ENCODE measurements around the gene MICALL1. TPM values are rescaled to one million over a fixed set of nuclear protein-coding genes. Genes with fewer than 3 reads are reported as not detected.

The MICALL1 gene
- total RNA-seq, 1 donor from 2014 or later = 115 TPM

GRCh38 chr22:37927637-37927936 lies 21.5 kb downstream of the MICALL1 start:
- peaks cover 8% of the 10 kb centered on the region for H3K36me3 ChIP-seq (ENCODE audit: control insufficient read depth, insufficient read depth, low read length)
- TF ChIP-seq, protein P1, sequence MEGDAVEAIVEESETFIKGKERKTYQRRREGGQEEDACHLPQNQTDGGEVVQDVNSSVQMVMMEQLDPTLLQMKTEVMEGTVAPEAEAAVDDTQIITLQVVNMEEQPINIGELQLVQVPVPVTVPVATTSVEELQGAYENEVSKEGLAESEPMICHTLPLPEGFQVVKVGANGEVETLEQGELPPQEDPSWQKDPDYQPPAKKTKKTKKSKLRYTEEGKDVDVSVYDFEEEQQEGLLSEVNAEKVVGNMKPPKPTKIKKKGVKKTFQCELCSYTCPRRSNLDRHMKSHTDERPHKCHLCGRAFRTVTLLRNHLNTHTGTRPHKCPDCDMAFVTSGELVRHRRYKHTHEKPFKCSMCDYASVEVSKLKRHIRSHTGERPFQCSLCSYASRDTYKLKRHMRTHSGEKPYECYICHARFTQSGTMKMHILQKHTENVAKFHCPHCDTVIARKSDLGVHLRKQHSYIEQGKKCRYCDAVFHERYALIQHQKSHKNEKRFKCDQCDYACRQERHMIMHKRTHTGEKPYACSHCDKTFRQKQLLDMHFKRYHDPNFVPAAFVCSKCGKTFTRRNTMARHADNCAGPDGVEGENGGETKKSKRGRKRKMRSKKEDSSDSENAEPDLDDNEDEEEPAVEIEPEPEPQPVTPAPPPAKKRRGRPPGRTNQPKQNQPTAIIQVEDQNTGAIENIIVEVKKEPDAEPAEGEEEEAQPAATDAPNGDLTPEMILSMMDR (IDR thresholded peaks at IDR 0.05; ENCODE audit: insufficient read depth, low read length, poor library complexity, severe bottlenecking) = no peak
- DNase-seq (ENCODE audit: low read depth) = no peak
- H3K27me3 ChIP-seq (ENCODE audit: control insufficient read depth, insufficient read depth, low read length) = no peaks in the 10 kb centered on the region
- H3K4me3 ChIP-seq (ENCODE audit: low read depth, low read length) = no peak overlapping the region

- H3K36me3 ChIP-seq (ENCODE audit: control insufficient read depth, insufficient read depth, low read length) = peaks cover 7% of the 10 kb centered on the region
- no peak for DNase-seq (ENCODE audit: low read depth)
- no peak overlapping the region for H3K4me3 ChIP-seq (ENCODE audit: low read depth, low read length)
- TF ChIP-seq, protein P1 (IDR thresholded peaks at IDR 0.05; ENCODE audit: insufficient read depth, low read length, poor library complexity, severe bottlenecking) = no peak
- H3K27me3 ChIP-seq (ENCODE audit: control insufficient read depth, insufficient read depth, low read length) = no peaks in the 10 kb centered on the region
Observed at GRCh38 chr22:37929390-37929789, 23.3 kb downstream of the MICALL1 start.

DNA sequence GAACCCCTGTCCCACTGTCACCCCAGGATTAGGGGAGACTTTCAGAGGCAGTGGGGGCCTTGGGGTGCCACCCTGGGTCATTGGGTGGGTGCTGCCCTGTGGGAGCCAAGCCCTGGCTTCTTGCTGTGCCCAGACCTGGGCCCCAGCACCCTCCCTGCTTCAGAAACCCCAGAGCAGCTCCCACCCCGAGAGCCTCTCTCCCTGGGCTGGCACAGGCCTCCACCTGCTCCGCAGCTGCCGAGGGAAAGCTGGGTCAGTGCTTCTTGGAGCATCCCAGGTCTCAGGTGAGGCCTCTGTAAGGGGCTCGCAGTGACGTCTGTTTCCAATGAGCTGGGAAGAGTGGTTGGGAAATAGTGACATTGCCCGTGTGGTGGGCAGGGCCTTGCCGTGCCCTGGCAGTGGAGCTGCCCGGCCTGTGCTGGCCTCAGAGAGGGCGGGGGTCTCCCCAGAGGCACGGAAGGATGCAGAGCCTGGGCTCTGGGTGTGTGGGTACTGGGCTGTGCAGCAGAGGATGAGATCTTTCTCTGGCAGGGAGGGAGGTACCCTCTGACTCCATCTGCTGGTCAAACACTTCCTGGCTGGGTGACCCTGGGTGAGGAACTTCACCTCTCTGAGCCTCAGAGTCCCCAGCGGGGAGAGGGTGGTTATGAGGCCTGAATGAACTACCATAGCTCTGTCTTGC lies 24.3 kb downstream of the MICALL1 start:
- TF ChIP-seq, protein P1 (IDR thresholded peaks at IDR 0.05; ENCODE audit: insufficient read depth, low read length, poor library complexity, severe bottlenecking) = peak; percentile 57
- H3K36me3 ChIP-seq (ENCODE audit: control insufficient read depth, insufficient read depth, low read length) = peaks cover 7% of the 10 kb centered on the region
- no peak for DNase-seq (ENCODE audit: low read depth)

GRCh38 chr22:37930952-37931440 lies 24.9 kb downstream of the MICALL1 start:
- no peaks in the 10 kb centered on the region for H3K27me3 ChIP-seq (ENCODE audit: control insufficient read depth, insufficient read depth, low read length)
- H3K36me3 ChIP-seq (ENCODE audit: control insufficient read depth, insufficient read depth, low read length) = peaks cover 7% of the 10 kb centered on the region
- TF ChIP-seq, protein P1 (IDR thresholded peaks at IDR 0.05; ENCODE audit: insufficient read depth, low read length, poor library complexity, severe bottlenecking) = no peak
- no peak for DNase-seq (ENCODE audit: low read depth)
- H3K4me3 ChIP-seq (ENCODE audit: low read depth, low read length) = no peak overlapping the region

More for the DNA sequence above, 24.3 kb downstream of the MICALL1 start:
- no peaks in the 10 kb centered on the region for H3K27me3 ChIP-seq (ENCODE audit: control insufficient read depth, insufficient read depth, low read length)
- H3K4me3 ChIP-seq (ENCODE audit: low read depth, low read length) = no peak overlapping the region

- peaks cover 4% of the 10 kb centered on the region for H3K36me3 ChIP-seq (ENCODE audit: control insufficient read depth, insufficient read depth, low read length)
- TF ChIP-seq, protein P1 (IDR thresholded peaks at IDR 0.05; ENCODE audit: insufficient read depth, low read length, poor library complexity, severe bottlenecking) = no peak
- no peaks in the 10 kb centered on the region for H3K27me3 ChIP-seq (ENCODE audit: control insufficient read depth, insufficient read depth, low read length)
- H3K4me3 ChIP-seq (ENCODE audit: low read depth, low read length) = no peak overlapping the region
- DNase-seq (ENCODE audit: low read depth) = no peak
Observed at GRCh38 chr22:37931893-37932389, 25.8 kb downstream of the MICALL1 start.

GRCh38 chr22:37932401-37932800 lies 26.3 kb downstream of the MICALL1 start:
- no peak overlapping the region for H3K4me3 ChIP-seq (ENCODE audit: low read depth, low read length)
- no peak for DNase-seq (ENCODE audit: low read depth)
- H3K27me3 ChIP-seq (ENCODE audit: control insufficient read depth, insufficient read depth, low read length) = no peaks in the 10 kb centered on the region
- TF ChIP-seq, protein P1 (IDR thresholded peaks at IDR 0.05; ENCODE audit: insufficient read depth, low read length, poor library complexity, severe bottlenecking) = no peak
- peaks cover 4% of the 10 kb centered on the region for H3K36me3 ChIP-seq (ENCODE audit: control insufficient read depth, insufficient read depth, low read length)
